Renal cortical epithelial cell (primary cell): Measurements from ENCODE around the gene CYFIP1. TPM values are rescaled to one million over a fixed set of nuclear protein-coding genes. Genes with fewer than 3 reads are reported as not detected.
A peak's percentile ranks its signal among the peaks of the same experiment; 100 is the strongest.

Experiments
- DNase-seq: peaks from one replicate; pipeline ENCODE4 v3.0.0-alpha.2; 2011; ENCODE audit warnings: low read depth
- total RNA-seq: library from RNA; depleted of rRNA; stranded (reverse); fragments of >200 nt; gene quantifications from 2 replicates; pipeline ENCODE4 v1.2.3, GENCODE V29; 2014

The CYFIP1 gene
- total RNA-seq, 1 donor from 2014 or later = 171 TPM

- no peak for DNase-seq
Measured at GRCh38 chr15:22950256-22950990, 29.7 kb downstream of the CYFIP1 start.

- peak; percentile 76 for DNase-seq
Measured at GRCh38 chr15:22949074-22949547, 31.1 kb downstream of the CYFIP1 start.

GRCh38 chr15:22948056-22948455, 32.1 kb downstream of the CYFIP1 start:
- DNase-seq = no peak

GRCh38 chr15:22947101-22948000, 32.8 kb downstream of the CYFIP1 start:
- DNase-seq = no peak

- DNase-seq = no peak
Measured at GRCh38 chr15:22945071-22945470, 35.1 kb downstream of the CYFIP1 start.

GRCh38 chr15:22944651-22945050, 35.5 kb downstream of the CYFIP1 start:
- no peak for DNase-seq

- DNase-seq = no peak
Measured at GRCh38 chr15:22942877-22943276, 37.3 kb downstream of the CYFIP1 start.

- DNase-seq = no peak
Measured at GRCh38 chr15:22942306-22942855, 37.8 kb downstream of the CYFIP1 start.

GRCh38 chr15:22941179-22941578, 39.0 kb downstream of the CYFIP1 start:
- no peak for DNase-seq

- DNase-seq = no peak
Measured at GRCh38 chr15:22939652-22940061, 40.5 kb downstream of the CYFIP1 start.

- no peak for DNase-seq
Measured at GRCh38 chr15:22939051-22939450, 41.1 kb downstream of the CYFIP1 start.

- DNase-seq = no peak
Measured at GRCh38 chr15:22936577-22937472, 43.3 kb downstream of the CYFIP1 start.

- DNase-seq = no peak
Measured at GRCh38 chr15:22933641-22934061, 46.5 kb downstream of the CYFIP1 start.

- DNase-seq = no peak
Measured at GRCh38 chr15:22931784-22932536, 48.2 kb downstream of the CYFIP1 start.

- no peak for DNase-seq
Measured at GRCh38 chr15:22930782-22931484, 49.2 kb downstream of the CYFIP1 start.

GRCh38 chr15:22927761-22928160, 52.4 kb downstream of the CYFIP1 start:
- DNase-seq = no peak

- DNase-seq = no peak
Measured at GRCh38 chr15:22925875-22926274, 54.3 kb downstream of the CYFIP1 start.

GRCh38 chr15:22922003-22922402, 58.2 kb downstream of the CYFIP1 start:
- no peak for DNase-seq

- DNase-seq = no peak
Measured at GRCh38 chr15:22919171-22919570, 61.0 kb downstream of the CYFIP1 start.

- no peak for DNase-seq
Measured at GRCh38 chr15:22918596-22919140, 61.5 kb downstream of the CYFIP1 start.
